ENCODE results near the gene DMGDH. TPM values are rescaled to one million over a fixed set of nuclear protein-coding genes. Genes with fewer than 3 reads are reported as not detected.

The DMGDH gene
- total RNA-seq, 1 experiment from 2014 or later = 1.3 TPM

DNA sequence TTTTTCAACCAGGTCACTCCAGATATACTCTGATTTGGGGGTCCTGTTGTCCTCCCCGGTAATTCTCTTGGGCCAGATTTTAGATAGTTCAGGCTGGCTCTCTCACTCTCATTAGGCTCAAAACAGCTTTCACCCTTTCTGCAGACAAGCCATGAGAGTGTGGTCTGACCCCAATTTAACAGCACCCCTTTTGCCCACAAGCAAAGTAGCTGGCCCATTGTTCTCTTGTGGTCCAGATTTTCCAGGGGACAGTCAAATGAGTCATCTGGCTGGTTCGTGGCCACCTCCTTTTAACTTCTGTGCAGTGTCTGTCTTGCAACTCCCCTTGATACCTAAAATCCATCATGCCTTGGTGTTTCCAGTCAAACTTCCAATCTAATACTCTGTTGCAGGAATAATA is 16.6 kb upstream of the DMGDH start:
- CTCF ChIA-PET = no interaction called here
- H3K9me3 Mint-ChIP-seq (ENCODE audit: low read depth, unreplicated experiment) = no peaks in the 10 kb centered on the region
- intact Hi-C loops (cut with micrococcal nuclease; ENCODE audit: unreplicated experiment) = no loop called here

DNA sequence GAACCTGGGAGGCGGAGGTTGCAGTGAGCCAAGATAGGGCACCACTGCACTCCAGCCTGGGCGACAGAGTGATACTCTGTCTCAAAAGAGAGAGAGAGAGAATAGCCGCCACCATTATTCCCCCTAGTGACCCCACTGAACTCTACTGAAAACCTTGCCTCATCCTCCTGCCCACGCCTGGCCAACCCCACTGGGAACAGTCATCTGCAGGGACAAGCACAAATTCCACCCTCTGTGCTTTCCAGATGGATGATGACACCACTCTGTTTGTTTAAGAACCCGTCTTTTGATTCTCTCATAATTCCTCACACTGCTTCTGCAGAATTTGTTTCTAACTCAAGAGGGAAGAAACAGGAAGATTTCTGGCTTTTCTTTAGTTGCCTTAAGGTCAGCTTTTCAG is 12.3 kb upstream of the DMGDH start:
- intact Hi-C loops (cut with micrococcal nuclease; ENCODE audit: unreplicated experiment) = no loop called here
- CTCF ChIA-PET = no interaction called here
- Mint-ChIP-seq H3K9me3 (ENCODE audit: low read depth, unreplicated experiment) (no peaks in the 10 kb centered on the region), H3K27ac (ENCODE audit: unreplicated experiment) (no peak overlapping the region), H3K27me3 (ENCODE audit: unreplicated experiment) (no peaks in the 10 kb centered on the region), H3K4me3 (ENCODE audit: low read depth, unreplicated experiment) (no peak overlapping the region), H3K36me3 (ENCODE audit: insufficient read depth, unreplicated experiment) (no peaks in the 10 kb centered on the region), H3K4me1 (ENCODE audit: low read depth, unreplicated experiment) (no peaks in the 10 kb centered on the region)
- no peak for DNase-seq
- BruUV-seq (replicated peaks) = no TSS peak
- TF ChIP-seq, protein P1, sequence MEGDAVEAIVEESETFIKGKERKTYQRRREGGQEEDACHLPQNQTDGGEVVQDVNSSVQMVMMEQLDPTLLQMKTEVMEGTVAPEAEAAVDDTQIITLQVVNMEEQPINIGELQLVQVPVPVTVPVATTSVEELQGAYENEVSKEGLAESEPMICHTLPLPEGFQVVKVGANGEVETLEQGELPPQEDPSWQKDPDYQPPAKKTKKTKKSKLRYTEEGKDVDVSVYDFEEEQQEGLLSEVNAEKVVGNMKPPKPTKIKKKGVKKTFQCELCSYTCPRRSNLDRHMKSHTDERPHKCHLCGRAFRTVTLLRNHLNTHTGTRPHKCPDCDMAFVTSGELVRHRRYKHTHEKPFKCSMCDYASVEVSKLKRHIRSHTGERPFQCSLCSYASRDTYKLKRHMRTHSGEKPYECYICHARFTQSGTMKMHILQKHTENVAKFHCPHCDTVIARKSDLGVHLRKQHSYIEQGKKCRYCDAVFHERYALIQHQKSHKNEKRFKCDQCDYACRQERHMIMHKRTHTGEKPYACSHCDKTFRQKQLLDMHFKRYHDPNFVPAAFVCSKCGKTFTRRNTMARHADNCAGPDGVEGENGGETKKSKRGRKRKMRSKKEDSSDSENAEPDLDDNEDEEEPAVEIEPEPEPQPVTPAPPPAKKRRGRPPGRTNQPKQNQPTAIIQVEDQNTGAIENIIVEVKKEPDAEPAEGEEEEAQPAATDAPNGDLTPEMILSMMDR (IDR thresholded peaks at IDR 0.05; ENCODE audit: unreplicated experiment) = no peak

More for the DNA sequence above, 16.6 kb upstream of the DMGDH start:
- Mint-ChIP-seq H3K36me3 (ENCODE audit: insufficient read depth, unreplicated experiment) (no peaks in the 10 kb centered on the region), H3K4me1 (ENCODE audit: low read depth, unreplicated experiment) (no peaks in the 10 kb centered on the region), H3K27me3 (ENCODE audit: unreplicated experiment) (no peaks in the 10 kb centered on the region), H3K27ac (ENCODE audit: unreplicated experiment) (no peak overlapping the region), H3K4me3 (ENCODE audit: low read depth, unreplicated experiment) (no peak overlapping the region)
- BruUV-seq (replicated peaks) = no TSS peak
- DNase-seq = no peak
- TF ChIP-seq, protein P1 (IDR thresholded peaks at IDR 0.05; ENCODE audit: unreplicated experiment) = no peak

DNA sequence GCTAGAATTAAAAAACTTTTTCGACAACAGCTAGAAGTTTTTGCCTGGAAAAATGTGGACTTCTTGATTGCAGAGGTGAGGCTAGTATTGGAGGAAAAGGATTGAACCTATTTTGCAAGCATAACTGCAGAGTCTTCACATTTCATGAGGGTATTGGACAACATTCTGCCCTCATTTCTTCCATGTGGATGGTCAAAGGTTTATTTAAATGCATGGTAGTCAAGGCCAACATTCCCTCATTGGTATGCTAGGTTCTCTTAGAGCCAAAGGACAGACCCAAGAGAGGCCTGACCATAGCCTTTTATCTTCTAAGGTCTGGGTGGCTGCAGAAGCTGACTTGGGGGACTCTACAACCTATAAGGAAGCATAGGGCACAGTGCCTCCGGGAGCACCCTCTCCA is 11.3 kb upstream of the DMGDH start:
- TF ChIP-seq, protein P1 (IDR thresholded peaks at IDR 0.05; ENCODE audit: unreplicated experiment) = no peak
- no TSS peak for BruUV-seq (replicated peaks)
- Mint-ChIP-seq H3K4me1 (ENCODE audit: low read depth, unreplicated experiment) (no peaks in the 10 kb centered on the region), H3K27ac (ENCODE audit: unreplicated experiment) (no peak overlapping the region), H3K36me3 (ENCODE audit: insufficient read depth, unreplicated experiment) (no peaks in the 10 kb centered on the region), H3K27me3 (ENCODE audit: unreplicated experiment) (no peaks in the 10 kb centered on the region), H3K9me3 (ENCODE audit: low read depth, unreplicated experiment) (no peaks in the 10 kb centered on the region), H3K4me3 (ENCODE audit: low read depth, unreplicated experiment) (no peak overlapping the region)
- intact Hi-C loops (cut with micrococcal nuclease; ENCODE audit: unreplicated experiment) = no loop called here
- CTCF ChIA-PET = no interaction called here
- no peak for DNase-seq

DNA sequence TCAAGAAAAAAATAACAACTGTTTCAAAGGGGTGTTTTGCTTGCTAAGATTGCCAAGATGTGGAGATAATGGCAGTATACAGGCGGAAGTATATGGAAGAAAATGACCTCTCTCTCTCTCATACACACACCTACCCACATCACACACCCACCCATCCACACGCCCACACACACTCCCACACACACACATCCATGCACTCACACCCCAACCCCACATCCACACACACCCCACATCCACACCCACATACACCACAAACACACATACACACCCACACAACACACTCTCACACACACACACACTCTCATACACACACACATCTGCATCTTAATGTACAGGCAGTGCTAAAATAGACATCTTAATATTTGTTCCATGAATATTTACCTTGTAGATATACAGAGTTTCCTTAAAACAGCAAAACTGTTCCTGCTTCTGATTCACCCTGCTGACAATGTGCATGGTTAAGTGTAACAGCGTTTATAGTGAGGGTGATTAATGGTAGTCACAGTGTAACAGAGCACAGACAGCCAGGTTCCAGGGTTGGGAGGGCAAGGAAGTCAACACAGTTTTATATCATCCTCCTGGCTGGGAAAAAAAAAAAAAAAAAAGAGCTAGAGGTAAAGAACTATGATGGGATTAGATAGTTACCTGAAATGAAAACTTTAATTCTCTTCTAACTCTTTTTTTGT is 8.3 kb upstream of the DMGDH start:
- Mint-ChIP-seq H3K27me3 (ENCODE audit: unreplicated experiment) (no peaks in the 10 kb centered on the region), H3K4me3 (ENCODE audit: low read depth, unreplicated experiment) (no peak overlapping the region), H3K9me3 (ENCODE audit: low read depth, unreplicated experiment) (peaks cover 3% of the 10 kb centered on the region), H3K36me3 (ENCODE audit: insufficient read depth, unreplicated experiment) (no peaks in the 10 kb centered on the region), H3K4me1 (ENCODE audit: low read depth, unreplicated experiment) (no peaks in the 10 kb centered on the region), H3K27ac (ENCODE audit: unreplicated experiment) (no peak overlapping the region)
- DNase-seq = no peak
- intact Hi-C loops (cut with micrococcal nuclease; ENCODE audit: unreplicated experiment) = no loop called here
- TF ChIP-seq, protein P1 (IDR thresholded peaks at IDR 0.05; ENCODE audit: unreplicated experiment) = no peak
- CTCF ChIA-PET = interaction anchor here (0.6 kb wide), 1 partner anchor 1227 kb away, joined by 3 read pairs; no protein-coding TSS in a partner anchor
- BruUV-seq (replicated peaks) = no TSS peak

Data from Calu3 (cell line).